Measurements from ENCODE around the gene AUTS2.

The AUTS2 gene

DNA sequence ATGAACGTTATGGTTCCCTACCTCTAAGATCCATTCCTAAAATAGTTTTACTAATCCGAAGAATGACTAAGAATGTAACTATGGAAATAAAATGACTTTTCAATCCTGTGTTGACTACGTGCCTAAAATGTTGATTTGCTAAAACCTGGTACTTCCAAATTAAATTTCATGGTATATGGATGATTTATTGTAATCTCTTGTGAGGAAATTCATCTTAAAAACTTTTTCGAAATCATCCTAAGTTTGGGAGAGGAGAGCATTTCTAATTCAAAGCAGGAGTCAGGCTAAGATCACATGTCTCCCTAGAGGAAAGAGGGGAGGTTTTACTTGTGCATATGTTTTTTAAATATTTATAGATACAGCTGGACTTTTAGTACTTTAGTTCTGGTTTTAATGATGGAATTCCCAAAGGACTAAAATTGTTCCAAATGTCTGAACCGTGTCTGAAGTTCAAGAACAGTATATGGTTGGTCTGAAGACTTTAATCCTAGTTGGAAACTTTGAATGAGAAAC lies 483.9 kb downstream of the AUTS2 start:
- no peak for DNase-seq

DNA sequence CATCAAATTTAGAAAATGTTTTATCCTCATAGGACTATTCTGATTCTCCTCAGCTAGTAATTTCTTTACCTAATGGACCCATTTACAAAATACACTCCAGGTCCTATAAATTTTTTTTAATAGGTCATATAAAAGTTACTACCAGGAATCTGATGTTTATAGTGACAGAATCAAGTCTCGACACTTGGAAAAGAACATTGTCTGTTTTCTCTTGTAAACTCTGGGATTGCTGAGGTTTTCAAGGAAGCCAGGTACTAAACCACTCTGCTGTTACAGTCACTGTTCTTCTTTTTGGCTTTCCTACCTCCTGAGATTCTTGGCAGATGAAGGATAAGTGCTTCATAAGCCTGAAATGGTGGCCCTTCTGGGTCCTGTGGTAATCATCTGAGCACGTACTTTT lies 493.1 kb downstream of the AUTS2 start:
- DNase-seq: no peak

DNA sequence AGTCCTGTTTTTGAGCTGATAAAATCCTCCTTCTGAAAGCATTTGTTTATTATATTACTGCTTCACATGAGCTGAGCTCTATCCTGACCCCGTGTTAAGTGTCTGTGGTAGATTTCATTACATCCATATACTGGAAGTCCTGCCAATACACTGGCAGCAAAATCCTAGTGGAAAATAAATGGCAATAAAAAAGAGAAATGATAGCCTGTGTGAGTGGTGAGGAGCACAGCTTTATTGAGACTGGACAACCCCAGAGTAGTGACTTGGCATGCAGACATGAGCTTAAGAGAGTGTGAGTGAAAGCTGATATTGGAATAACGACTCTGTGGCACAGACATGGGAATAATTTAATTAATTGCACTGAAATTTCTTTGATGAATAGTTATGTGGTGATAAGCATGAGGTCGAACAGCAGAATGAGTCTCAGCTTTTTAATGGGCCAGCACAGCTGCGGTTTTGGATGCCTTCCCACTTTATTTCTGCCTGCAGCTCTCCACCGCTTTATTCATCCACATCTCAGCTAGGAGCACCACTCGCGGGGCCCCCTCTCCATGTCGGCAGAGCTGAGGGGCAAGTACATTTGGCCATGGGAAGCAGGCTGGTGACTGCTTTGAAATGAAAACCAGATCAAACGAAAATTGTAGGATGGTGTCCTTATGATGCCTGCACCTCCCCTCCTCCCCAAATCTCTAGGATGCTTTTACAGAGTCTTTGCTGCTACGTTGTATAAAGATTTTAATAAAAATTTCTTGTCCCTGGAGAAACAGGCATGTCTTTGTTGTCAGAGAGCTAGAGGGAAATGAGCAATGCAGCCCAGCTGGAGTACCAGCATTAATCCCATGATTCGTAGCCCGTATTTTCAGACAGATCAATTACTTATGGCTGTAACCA lies 494.3 kb downstream of the AUTS2 start:
- DNase-seq: peak in 1 of 14 donors; percentile 7

DNA sequence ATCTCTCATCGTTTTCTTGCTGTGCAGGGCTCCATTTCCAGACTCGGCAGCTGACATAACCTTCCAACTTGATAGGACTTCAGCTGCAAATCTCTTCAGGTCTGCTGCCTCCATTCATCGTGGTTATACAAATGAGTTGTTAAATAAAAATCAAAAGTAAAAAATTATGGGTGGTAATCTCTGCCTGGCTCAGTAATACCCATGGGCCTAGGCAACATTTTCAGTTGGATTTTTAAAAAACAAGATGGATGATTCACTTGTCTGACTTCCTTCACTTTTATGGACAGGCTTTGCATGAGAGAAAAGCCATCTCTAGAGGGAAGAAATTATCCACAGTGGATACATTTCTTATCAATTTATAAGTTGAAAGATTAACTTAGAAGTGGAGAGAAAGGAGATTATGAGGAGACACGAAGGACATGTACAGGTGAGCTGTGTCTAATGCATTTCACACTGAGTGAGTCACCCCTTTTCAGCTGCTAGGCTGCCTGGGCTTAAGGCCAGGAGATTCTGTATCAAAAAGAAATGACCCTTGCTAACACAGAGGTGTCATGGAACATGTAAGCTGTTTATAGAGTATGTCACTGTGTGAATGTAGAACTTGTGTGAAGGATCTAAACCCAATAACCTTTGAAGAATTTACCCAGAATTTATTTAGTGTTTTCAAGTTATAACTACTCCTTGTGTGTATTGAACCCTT lies 495.1 kb downstream of the AUTS2 start:
- DNase-seq: no peak

DNA sequence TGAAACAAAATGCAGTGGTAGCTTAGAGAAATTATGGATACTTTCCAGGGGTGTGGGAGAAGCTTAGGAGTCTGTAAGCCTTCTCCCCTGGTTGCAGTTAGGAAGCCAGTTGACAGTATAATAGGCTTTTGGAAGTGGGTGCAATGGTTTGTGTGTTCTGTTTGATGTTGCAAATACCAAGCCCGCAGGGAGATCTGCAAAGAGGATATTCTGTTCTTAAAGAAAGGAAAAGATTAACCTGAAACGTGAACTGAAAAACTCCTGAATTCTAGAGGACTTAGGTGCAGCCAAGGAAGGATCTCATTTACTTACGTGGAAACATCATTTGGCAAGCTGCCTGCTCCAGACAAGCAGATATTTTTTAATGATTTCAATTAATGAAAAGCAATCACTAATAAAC lies 496.6 kb downstream of the AUTS2 start:
- DNase-seq: no peak

DNA sequence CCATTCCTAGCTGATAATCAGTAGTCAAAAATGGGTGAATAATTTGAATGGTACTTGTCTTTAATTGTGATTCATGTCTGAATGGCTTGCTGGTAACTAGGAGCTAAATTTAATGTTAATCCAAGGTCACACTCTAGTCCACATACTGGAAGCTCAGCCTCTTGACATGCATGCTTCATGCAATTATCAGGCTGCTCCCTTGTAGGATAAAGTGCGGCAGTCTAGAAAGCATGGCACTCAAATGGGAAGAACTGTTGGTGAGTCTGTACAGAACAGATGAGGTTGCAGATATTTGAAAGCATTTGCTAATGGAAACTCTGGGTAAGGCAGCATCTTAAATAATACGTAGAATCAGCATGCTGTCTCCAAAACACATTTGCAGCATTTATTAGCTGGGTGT lies 499.4 kb downstream of the AUTS2 start:
- no peak for DNase-seq

DNA sequence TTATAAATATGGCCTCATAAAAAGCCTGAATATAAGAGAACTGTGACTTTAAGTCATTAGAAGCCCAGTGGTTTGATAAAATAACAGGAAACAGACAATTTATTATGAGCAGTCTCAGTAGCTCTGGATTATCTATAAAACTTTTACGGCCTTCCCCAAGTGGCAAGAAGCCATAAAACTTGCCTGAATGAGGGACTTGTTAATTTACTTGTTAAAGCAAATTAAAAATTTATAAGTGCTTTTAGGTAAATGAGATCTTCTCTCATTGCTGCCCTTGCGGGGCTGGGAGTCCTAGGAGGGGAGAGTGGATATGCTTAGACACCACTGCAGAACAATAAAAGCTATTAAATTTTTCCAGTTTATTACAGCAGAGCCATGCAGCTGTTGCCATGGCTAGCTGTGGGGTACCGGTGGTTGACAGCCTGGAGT lies 499.9 kb downstream of the AUTS2 start:
- no peak for DNase-seq

DNA sequence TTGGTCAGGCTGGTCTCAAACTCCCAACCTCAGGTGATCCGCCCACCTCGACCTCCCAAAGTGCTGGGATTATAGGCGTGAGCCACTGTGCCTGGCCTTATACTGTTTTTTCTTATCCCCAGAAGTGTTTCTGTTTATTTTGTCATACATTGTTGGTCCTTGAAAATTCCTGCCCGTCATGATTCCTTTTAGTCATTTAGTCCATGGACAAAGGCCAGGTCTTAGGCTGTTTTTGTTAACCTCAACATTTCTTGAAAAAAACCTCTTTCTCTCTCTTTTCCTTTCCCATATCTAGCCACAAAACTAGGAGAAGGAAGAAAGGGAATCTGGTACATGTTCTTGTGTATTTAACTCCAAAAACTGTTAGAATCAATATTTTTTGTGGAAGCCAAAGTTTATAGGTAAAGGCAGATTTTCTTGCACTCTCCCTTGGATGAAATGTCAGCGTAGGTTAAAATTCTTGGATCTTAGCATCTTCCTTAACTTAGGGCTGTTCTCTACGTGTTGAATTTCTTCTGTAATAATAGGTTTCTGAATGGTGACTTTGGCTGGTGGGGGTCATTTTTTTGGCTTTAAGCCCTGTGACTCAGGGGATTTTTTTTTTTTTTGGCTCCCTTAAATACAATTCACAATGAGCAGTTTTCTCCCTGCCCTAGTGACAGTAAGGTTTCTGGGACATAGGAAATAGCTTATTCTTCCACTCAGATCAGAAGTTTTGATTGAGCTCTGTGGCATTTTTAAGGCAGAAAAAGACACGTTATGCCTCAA lies 500.8 kb downstream of the AUTS2 start:
- no peak for DNase-seq

DNA sequence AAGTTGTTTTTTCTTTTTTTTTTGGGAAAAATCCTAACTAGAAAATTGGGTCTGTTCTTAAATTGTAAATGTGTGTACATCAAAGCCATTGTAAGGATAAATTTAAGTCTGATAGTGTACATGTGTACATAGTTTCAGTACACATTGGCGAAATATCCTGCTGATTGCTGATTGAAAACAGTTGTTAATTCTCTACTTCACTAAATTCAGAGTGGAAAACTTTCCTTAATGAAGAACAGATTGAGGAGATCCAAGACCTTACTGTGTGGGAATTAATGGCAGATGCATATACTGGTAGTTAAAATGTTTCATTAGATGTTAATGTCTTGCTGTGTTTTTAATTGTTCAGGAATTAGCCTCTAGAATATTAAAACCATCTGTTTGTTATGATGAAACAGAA lies 506.0 kb downstream of the AUTS2 start:
- no peak for DNase-seq

DNA sequence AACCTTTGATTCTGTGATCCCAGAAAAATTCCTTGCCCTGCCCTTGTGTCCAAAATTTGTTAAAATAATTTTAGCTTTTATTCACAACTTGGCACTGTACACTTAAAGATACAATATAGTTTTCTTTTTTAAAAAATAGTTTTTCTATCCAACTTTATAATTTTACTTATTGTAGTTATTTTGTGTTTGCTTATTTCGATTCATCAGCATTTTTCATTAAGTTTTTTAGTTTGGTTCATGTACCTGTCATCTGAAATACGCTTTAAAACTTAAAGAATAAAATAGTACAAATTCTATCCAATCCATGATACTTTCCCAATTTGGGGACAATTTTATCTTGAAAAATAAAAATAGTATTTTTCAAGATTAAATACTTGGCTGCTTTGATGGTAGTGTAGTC lies 514.8 kb downstream of the AUTS2 start:
- DNase-seq: no peak

DNA sequence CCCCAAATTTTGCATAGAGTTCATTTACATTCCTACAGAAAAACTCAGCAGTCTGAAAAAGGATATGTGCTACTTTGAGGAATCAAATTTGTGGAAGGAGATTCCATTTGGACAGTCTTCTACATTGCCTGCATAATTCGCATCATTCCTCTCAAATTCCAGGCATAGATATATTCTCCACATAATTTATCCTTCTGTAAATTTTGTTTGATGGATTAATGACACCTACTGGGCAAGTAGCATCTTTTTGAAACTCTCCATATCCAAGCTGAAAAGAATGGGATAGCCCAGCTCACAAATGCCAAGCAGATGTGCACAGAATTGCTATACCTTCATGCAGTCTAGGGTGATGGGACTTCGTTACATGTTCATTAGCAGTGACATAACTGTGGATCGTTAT lies 515.3 kb downstream of the AUTS2 start:
- no peak for DNase-seq

DNA sequence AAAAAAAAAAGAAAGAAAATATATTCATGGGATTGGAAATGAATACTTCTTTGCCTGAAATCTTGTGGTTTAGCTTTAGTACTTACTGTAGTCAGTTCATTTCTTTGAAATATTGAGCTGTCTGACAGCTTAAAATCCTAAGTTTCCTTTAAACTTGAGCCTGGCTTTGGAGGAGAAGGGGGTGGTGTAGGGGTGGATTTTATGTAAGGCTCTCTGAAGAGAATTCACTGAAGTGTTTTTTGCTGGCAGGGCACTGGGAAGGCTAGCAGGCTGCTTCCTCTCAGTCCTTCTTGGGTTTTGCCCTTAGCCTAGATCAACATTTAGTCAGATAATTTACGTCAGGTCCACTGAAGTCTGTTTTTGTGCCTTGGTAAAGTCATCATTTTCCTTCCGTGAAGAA lies 516.5 kb downstream of the AUTS2 start:
- DNase-seq: no peak

DNA sequence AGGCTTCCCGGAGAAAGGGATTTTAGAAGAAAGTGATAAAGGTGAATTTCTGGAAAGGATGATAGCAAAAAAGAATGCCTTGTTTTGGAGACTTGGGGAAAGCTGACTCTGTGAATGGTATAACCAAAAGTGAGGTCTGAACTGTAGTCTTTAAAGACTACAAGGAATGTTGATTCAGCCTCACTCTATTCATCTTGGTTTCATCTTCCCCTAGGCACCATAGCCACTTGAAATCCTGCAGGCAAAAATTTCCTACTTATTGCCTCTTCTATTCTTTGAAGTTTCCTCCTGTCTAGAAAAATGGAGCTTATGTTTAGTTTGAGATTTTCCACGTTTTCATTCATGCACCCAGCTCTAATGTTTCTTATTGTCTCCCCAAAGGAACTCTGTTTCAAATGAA lies 518.0 kb downstream of the AUTS2 start:
- no peak for DNase-seq

DNA sequence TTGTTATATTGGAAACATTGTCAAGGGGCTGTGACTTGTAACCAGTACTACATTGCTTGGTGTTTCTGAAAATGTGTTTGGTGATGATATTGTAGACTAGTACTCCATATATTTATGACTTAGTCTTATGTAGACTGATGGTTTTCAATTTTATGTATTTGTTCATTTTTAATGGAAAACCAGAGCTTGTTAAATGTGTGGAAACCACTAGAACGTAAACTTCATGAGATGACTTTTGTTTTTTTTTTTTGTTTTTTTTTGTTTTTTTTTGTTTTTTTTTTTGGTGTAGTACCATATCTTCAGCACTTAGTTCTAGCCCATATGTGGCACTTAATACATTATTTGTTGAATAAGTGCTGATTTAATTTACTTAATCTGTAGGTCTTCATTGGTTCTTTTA lies 518.6 kb downstream of the AUTS2 start:
- DNase-seq: no peak

DNA sequence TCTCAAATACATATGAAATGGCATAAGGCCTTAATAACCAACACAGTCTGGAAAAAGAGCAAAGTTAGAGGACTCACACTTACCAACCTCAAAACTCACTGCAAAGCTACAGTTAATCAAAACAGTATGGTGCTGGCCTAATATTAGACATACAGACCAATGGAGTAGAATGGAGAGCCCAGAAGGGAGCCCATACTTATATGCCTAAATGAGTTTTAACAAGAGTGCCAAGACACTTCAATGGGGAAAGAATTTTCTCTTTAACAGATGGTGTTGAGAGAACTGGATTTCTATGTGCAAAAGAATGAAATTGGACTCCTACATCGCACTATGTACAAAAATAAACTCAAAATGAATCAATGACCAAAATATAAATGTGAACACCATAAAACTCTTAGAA lies 522.6 kb downstream of the AUTS2 start:
- DNase-seq: no peak

DNA sequence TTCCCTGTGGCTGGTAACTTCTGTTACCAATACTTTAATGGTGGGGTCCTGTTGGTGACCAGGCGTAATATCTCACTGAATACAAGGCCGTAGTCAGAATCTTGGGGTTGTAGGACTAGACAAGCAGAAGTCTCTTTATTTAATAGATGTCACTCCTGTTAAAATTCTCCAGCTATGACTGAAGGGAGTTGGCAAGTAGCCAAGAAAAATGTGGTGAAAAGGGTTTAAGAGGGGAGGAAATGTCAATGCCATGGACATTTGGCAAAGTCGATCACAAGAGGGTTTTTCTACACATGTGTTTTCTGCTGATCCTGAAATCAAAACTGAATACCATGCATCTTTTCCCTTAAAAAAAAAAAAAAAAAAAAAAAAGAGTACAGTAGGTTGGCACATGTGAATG lies 533.5 kb downstream of the AUTS2 start:
- no peak for DNase-seq

DNA sequence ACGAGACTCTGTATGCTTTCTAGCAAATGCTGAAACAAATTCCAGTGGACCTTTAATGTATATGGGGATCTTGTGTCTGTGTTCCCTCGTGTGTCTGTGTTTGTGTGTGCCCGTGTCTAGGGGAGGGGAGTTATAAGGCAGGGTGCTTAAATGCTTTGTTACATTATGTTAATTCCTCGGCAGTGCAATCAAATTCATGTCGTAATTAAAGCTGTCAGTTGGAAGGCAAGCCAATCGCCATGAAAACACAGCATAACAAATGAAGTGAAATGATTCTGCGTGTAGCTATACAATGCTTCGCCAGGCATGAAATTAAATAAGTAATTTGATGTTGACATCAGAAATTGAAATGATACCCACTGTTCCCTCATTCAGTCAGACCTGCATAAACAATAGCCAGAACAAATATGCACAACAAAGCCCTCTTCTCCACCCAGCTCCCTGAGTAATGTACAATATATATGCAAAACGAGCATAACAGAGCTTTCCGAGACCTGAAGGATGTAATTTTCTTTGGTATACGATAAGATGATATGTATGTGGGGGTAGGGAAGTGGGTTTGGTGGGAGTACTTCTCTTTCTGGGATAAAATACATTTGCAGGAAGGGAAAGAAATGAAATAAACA lies 534.1 kb downstream of the AUTS2 start:
- DNase-seq: no peak

DNA sequence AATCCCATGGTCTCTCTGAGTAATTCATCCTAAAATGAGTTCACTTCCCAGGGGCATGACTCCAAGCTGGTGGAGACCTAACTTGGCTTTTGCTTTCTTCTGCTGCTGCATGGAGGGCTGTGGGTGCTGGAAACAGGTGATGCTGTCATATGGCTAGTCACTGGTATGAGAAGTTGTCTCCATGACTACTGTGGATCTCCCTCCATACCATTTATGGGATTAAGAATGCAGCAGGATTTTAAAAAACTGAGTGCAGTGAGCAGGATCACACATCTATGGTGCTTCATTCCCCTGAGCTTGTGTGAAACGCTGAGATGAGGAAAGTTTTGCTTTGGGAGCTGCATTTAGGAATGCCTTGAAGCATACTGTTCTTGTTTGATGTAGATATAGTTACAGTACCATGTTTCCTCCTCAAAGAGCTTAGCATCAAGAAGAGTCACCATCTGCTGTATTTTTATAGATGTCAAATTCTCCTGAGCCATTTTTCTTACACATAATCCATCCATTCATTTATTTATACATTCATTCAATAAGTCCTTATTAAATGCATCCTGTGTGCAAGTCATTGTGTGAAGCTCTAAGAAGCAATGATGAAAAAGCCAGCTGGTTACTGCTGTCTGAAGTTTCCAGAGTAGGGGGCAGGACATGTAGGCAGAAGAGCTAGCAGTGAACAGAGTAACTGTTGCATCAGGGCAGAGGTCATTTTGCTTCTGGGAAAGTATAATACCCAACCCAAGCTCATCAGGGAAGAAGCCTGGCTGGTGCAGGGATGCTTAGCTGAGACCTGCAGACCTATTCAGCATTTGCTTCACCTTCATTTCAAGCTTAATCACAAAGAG lies 534.8 kb downstream of the AUTS2 start:
- DNase-seq: no peak

DNA sequence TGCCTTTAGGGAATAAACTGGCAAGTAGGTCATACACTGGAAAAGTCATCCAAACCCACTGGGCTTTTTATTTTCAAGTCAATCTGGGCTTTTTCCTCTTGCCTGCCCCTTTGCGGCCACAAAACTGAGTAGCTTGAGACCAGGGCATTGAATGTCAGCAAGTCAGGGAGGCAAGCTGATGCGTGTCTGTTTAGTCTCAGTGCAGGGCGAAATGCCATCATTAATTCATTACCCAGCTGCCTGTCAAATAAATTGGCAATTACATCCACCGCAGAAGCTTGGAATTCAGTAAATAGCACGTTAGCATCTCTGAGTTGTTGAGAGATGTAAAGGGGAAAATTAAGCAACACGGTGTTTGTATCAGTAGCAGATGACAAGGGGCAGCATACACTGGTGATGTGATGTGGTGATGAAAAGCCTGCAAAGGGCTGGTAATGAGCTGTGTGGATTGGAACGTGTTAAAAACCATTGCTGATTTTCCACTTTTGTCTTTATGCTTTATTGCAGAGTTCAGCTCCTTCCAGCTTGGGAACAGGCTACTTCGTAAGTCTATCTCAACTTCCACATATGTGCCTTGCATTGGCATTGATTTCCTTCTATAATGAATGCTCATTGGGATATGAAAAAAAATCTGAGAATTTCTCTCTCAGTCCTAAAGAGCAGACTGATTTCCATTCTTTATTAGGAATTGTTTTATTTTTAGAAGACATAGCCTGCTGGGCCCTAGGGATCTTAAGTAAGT lies 535.9 kb downstream of the AUTS2 start:
- DNase-seq: no peak

DNA sequence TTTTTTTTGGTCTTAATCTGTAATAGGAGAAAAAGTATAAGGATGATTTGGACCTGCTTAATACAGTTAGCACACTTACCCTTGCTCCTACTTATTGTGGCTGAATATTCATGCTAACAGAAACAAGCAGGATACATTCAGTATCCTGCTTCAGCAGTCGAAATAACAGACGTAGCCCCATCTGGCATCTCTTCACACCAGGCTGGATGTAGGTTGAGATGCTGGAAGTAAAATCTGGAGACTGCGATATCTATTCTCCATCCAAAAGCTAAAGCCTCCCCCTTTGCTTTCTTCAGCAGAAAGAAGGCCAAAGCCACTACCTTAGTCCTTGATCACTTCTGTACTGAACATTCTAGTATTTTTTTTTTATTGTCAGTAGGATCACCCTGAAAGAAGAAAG lies 537.4 kb downstream of the AUTS2 start:
- DNase-seq: no peak

DNA sequence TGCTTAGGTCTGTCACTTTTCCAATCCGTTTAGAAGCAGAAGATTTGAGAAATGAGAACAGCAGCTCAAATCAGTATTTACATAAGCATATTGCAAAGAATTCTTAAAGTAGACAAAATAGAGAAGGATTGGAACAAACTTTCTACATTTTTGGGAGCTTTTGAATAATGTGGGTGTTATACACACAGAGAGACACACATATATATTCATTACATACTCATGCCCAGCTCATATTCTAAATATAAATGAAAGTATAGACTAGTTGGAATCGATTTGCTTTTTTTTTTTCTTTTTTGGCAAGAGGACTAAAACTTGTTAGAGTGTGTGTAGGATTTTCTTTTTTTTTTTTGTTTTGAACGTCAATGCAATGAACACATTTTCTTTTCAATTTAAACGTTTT lies 538.9 kb downstream of the AUTS2 start:
- DNase-seq: no peak
